Measurements from ENCODE around the gene DNM2.

DNA sequence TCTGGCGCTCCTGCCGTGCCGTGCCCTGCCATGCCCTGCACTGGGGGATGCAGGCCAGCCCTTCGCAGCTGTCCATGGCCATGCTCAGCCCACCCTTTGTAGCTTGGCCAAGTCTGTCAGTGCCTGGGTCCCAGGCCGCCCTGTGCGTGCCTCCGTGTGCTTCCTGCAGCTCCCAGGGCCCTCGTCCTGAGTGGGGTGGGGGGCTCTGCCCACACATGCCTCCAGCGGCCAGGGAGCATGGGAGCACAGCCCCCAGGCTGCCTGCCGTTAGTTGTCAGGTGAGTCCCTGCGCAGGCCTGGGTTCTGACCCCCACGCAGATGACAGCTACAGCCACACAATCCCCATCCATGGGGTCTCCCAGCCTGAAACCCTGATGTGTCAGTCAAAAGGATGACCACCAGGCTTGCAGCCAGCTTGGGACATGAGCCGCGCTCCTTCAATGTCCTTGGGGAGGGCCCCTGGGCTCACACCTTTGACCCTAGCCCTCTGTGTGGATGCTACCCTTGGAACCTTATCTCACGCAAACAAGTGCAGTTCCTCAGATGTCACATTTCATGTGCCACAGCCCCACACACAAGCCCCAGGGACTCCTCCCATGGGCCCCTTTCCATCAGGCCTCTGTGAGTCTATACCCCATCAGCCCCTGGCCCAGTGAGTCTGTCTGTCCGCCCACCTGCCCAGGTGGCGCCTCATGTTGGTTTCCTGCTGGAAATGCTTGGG, 93.7 kb downstream of the DNM2 start:
- TF ChIP-seq, protein P1, sequence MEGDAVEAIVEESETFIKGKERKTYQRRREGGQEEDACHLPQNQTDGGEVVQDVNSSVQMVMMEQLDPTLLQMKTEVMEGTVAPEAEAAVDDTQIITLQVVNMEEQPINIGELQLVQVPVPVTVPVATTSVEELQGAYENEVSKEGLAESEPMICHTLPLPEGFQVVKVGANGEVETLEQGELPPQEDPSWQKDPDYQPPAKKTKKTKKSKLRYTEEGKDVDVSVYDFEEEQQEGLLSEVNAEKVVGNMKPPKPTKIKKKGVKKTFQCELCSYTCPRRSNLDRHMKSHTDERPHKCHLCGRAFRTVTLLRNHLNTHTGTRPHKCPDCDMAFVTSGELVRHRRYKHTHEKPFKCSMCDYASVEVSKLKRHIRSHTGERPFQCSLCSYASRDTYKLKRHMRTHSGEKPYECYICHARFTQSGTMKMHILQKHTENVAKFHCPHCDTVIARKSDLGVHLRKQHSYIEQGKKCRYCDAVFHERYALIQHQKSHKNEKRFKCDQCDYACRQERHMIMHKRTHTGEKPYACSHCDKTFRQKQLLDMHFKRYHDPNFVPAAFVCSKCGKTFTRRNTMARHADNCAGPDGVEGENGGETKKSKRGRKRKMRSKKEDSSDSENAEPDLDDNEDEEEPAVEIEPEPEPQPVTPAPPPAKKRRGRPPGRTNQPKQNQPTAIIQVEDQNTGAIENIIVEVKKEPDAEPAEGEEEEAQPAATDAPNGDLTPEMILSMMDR (IDR thresholded peaks at IDR 0.05; ENCODE audit: low read depth, low read length): no peak
- no peak for TF ChIP-seq EZH2phosphoT487 (IDR thresholded peaks at IDR 0.05; ENCODE audit: low read depth)

Data from OCI-LY3 (cell line).